PC-9 (cell line): ENCODE results near the gene KIF11. TPM values are rescaled to one million over a fixed set of nuclear protein-coding genes. Genes with fewer than 3 reads are reported as not detected.

Source experiments
- BruUV-seq: library from RNA; stranded (reverse); fragments of 400-500 nt; replicated peaks from 2 replicates; lab custom pipeline; 2021; lab: Mats Ljungman, UMichigan
- CTCF ChIA-PET: fragments of 300-600 bp; sonication (Branson Sonifier 250); formaldehyde crosslinking; loops from one replicate; lab custom pipeline; 2022; ENCODE audit warnings: antibody characterized with exemption; lab: Charles Lee
- POLR2A ChIA-PET: fragments of 300-600 bp; sonication (Branson Sonifier 250); formaldehyde crosslinking; loops from one replicate; lab custom pipeline; 2022; ENCODE audit warnings: antibody characterized with exemption; ENCODE audit not compliant: unreplicated experiment; lab: Charles Lee
- DNase-seq, 2 experiments: peaks; one replicate each; pipeline versions ENCODE4 v3.0.0 to v3.0.0-alpha.2; 2015 to 2022; ENCODE audit warnings: mixed read lengths in 1 of 2
- H2AFZ ChIP-seq: fragments of 200-600 bp; sonication (generic); 2 replicates; pipeline ENCODE4 v1.8.1; 2017; ENCODE audit warnings: antibody characterized with exemption
- H3F3A ChIP-seq: fragments of 200-600 bp; sonication (generic); 2 replicates; pipeline ENCODE4 v1.8.1; 2017; ENCODE audit warnings: antibody characterized with exemption, mild to moderate bottlenecking, low read depth; ENCODE audit not compliant: insufficient read depth
- H3K27ac ChIP-seq: fragments of 200-600 bp; sonication (generic); 2 replicates; pipeline ENCODE4 v1.6.1; 2016; ENCODE audit warnings: mixed run types
- H3K27me3 ChIP-seq: fragments of 200-600 bp; sonication (generic); 2 replicates; pipeline ENCODE4 v1.6.1; 2016; ENCODE audit warnings: low read depth, mixed run types; ENCODE audit not compliant: insufficient read depth
- H3K36me3 ChIP-seq: fragments of 200-600 bp; sonication (generic); 2 replicates; pipeline ENCODE4 v1.6.1; 2016; ENCODE audit warnings: low read depth, mixed run types
- H3K4me1 ChIP-seq: fragments of 200-600 bp; sonication (generic); replicated peaks from 2 replicates; pipeline ENCODE4 v1.6.1; 2016; ENCODE audit warnings: mixed run types; ENCODE audit not compliant: insufficient read depth
- H3K4me2 ChIP-seq: fragments of 200-600 bp; sonication (generic); 2 replicates; pipeline ENCODE4 v1.6.1; 2017; ENCODE audit warnings: mixed run types
- H3K4me3 ChIP-seq: fragments of 200-600 bp; sonication (generic); 2 replicates; pipeline ENCODE4 v1.6.1; 2016; ENCODE audit warnings: mixed run types
- H3K79me2 ChIP-seq: fragments of 200-600 bp; sonication (generic); 2 replicates; pipeline ENCODE4 v1.6.1; 2017; ENCODE audit warnings: low read depth, mixed run types
- H3K9me2 ChIP-seq: fragments of 200-600 bp; sonication (generic); 2 replicates; pipeline ENCODE4 v1.8.1; 2017; ENCODE audit warnings: mild to moderate bottlenecking; ENCODE audit not compliant: insufficient read depth
- H3K9me3 ChIP-seq: fragments of 200-600 bp; sonication (generic); 2 replicates; pipeline ENCODE4 v1.8.1; 2016; ENCODE audit warnings: low read depth; ENCODE audit not compliant: insufficient read depth
- H4K20me1 ChIP-seq: fragments of 200-600 bp; sonication (generic); 2 replicates; pipeline ENCODE4 v1.8.1; 2017; ENCODE audit not compliant: insufficient read depth
- EZH2 ChIP-seq: fragments of 200-600 bp; sonication (generic); IDR thresholded peaks from 2 replicates; pipeline ENCODE4 v1.8.0; 2017; ENCODE audit warnings: antibody characterized with exemption, low read depth
- intact Hi-C: fragments of 100-400 bp; cut with micrococcal nuclease; formaldehyde crosslinking; loops from one replicate; pipeline ENCODE4 v1.10.0; 2022; ENCODE audit not compliant: unreplicated experiment
- total RNA-seq: library from RNA; stranded (reverse); gene quantifications from 2 replicates; pipeline ENCODE4 v1.2.3, GENCODE V29; 2021
- TF ChIP-seq, protein P1 (sequence below): fragments of 200-600 bp; sonication (generic); conservative IDR thresholded peaks from 2 replicates; pipeline ENCODE4 v1.6.1; 2017; ENCODE audit warnings: mixed run types, antibody characterized with exemption, mild to moderate bottlenecking, moderate library complexity

Gene KIF11
- total RNA-seq, 1 experiment from 2014 or later: 35.7 TPM

- TF ChIP-seq, protein P1, sequence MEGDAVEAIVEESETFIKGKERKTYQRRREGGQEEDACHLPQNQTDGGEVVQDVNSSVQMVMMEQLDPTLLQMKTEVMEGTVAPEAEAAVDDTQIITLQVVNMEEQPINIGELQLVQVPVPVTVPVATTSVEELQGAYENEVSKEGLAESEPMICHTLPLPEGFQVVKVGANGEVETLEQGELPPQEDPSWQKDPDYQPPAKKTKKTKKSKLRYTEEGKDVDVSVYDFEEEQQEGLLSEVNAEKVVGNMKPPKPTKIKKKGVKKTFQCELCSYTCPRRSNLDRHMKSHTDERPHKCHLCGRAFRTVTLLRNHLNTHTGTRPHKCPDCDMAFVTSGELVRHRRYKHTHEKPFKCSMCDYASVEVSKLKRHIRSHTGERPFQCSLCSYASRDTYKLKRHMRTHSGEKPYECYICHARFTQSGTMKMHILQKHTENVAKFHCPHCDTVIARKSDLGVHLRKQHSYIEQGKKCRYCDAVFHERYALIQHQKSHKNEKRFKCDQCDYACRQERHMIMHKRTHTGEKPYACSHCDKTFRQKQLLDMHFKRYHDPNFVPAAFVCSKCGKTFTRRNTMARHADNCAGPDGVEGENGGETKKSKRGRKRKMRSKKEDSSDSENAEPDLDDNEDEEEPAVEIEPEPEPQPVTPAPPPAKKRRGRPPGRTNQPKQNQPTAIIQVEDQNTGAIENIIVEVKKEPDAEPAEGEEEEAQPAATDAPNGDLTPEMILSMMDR: no peak
- no peak for TF ChIP-seq EZH2
- Histone ChIP-seq H3K9me3 (no peaks in the 10 kb centered on the region), H4K20me1 (no peaks in the 10 kb centered on the region), H3K27ac (no peak overlapping the region), H3K79me2 (peaks cover 8% of the 10 kb centered on the region), H3K4me3 (peak overlapping the region; percentile 83), H3K4me2 (peak overlapping the region; percentile 79), H3K9me2 (no peaks in the 10 kb centered on the region), H3K27me3 (no peaks in the 10 kb centered on the region), H3K4me1 (peaks cover 9% of the 10 kb centered on the region; the same call in 1 of the 2 replicates), H3K36me3 (no peaks in the 10 kb centered on the region), H3F3A (no peaks in the 10 kb centered on the region), H2AFZ (peak overlapping the region; percentile 97)
- peak; percentile 53 to 64 for DNase-seq
- BruUV-seq: no TSS peak
- ChIA-PET POLR2A (interaction anchor here (0.7 kb wide), 1 partner anchor 158 kb away, joined by 3 read pairs; the partner anchor contains the start of gene EXOC6), CTCF (interaction anchor here (1.3 kb wide), 1 partner anchor 158 kb away, joined by 4 read pairs; the partner anchor contains the start of gene EXOC6)
- intact Hi-C loops: loop anchor here (5.0 kb wide), 1 partner anchor 152 kb away; no protein-coding TSS in a partner anchor
Observed at GRCh38 chr10:92690211-92690914, 97.4 kb downstream of the KIF11 start.

- TSS peak; percentile 63 for BruUV-seq
- H3K27me3 ChIP-seq: no peaks in the 10 kb centered on the region
Observed at GRCh38 chr10:92690915-92691590, 98.1 kb downstream of the KIF11 start.

More at GRCh38 chr10:92690915-92691590, 98.1 kb downstream of the KIF11 start:
- Histone ChIP-seq H3F3A (no peaks in the 10 kb centered on the region), H4K20me1 (no peaks in the 10 kb centered on the region), H3K36me3 (no peaks in the 10 kb centered on the region), H3K4me1 (peaks cover 9% of the 10 kb centered on the region; the same call in 1 of the 2 replicates), H3K9me2 (no peaks in the 10 kb centered on the region), H3K4me2 (peak overlapping the region; percentile 79), H3K79me2 (peaks cover 8% of the 10 kb centered on the region), H3K27ac (no peak overlapping the region), H3K4me3 (peak overlapping the region; percentile 83), H3K9me3 (no peaks in the 10 kb centered on the region), H2AFZ (peak overlapping the region; percentile 97)
- no peak for DNase-seq
- no peak for TF ChIP-seq EZH2
- TF ChIP-seq, protein P1: no peak
- intact Hi-C loops: loop anchor here (5.0 kb wide), 1 partner anchor 151 kb away; no protein-coding TSS in a partner anchor
- CTCF ChIA-PET: interaction anchor here (1.3 kb wide), 1 partner anchor 157 kb away, joined by 4 read pairs; the partner anchor contains the start of gene EXOC6
- POLR2A ChIA-PET: interaction anchor here (0.7 kb wide), 2 partner anchors 31 to 157 kb away, joined by 3 read pairs; partner anchors contain the start of gene EXOC6
